ENCODE data around the gene DCC. TPM values are rescaled to one million over a fixed set of nuclear protein-coding genes. Genes with fewer than 3 reads are reported as not detected.
"Not testable (repeated sequence)": the region's sequence is repeated elsewhere in the genome, so short reads cannot be mapped to it uniquely, and the experiment has no call there.

The DCC gene
- total and polyA plus RNA-seq, 9 donors = under 0.01 to 0.77 (median 0.30) TPM; not detected in 3

GRCh38 chr18:52363861-52364260, 23.9 kb downstream of the DCC start:
- no peaks in the 10 kb centered on the region for H3K27me3 ChIP-seq
- 77 to 81% (median 78%) methylated on average over 1 of the region's 1 CpG for WGBS, 3 donors
- TF ChIP-seq POLR2A (IDR thresholded peaks at IDR 0.05) (no peak), EP300 (IDR thresholded peaks at IDR 0.05) (no peak)
- TF ChIP-seq, protein P1, sequence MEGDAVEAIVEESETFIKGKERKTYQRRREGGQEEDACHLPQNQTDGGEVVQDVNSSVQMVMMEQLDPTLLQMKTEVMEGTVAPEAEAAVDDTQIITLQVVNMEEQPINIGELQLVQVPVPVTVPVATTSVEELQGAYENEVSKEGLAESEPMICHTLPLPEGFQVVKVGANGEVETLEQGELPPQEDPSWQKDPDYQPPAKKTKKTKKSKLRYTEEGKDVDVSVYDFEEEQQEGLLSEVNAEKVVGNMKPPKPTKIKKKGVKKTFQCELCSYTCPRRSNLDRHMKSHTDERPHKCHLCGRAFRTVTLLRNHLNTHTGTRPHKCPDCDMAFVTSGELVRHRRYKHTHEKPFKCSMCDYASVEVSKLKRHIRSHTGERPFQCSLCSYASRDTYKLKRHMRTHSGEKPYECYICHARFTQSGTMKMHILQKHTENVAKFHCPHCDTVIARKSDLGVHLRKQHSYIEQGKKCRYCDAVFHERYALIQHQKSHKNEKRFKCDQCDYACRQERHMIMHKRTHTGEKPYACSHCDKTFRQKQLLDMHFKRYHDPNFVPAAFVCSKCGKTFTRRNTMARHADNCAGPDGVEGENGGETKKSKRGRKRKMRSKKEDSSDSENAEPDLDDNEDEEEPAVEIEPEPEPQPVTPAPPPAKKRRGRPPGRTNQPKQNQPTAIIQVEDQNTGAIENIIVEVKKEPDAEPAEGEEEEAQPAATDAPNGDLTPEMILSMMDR (IDR thresholded peaks at IDR 0.05) = no peak
- no peak overlapping the region for H3K4me3 ChIP-seq
- intact Hi-C loops (cut with DNase I) = no loop called here
- no peaks in the 10 kb centered on the region for H3K36me3 ChIP-seq
- DNase-seq = no peak
- H3K4me1 ChIP-seq (ENCODE audit: insufficient read depth) = no peaks in the 10 kb centered on the region
- no peaks in the 10 kb centered on the region for H3K9me3 ChIP-seq
- no peak overlapping the region for H3K27ac ChIP-seq

GRCh38 chr18:52366851-52367250, 26.9 kb downstream of the DCC start:
- H3K27ac ChIP-seq; H3K36me3 ChIP-seq; H3K9me3 ChIP-seq; DNase-seq; H3K27me3 ChIP-seq; intact Hi-C loops (cut with DNase I); H3K4me1 ChIP-seq (ENCODE audit: insufficient read depth); H3K4me3 ChIP-seq: not testable (repeated sequence)
- 82 to 96% (median 96%) methylated on average over 8 to 27 of the region's 27 CpGs for WGBS, 3 donors

GRCh38 chr18:52367953-52368742, 28.2 kb downstream of the DCC start:
- H3K4me1 ChIP-seq (ENCODE audit: insufficient read depth) = no peaks in the 10 kb centered on the region
- TF ChIP-seq, protein P1 (IDR thresholded peaks at IDR 0.05) = no peak
- no peak for TF ChIP-seq EP300 (IDR thresholded peaks at IDR 0.05)
- TF ChIP-seq POLR2A (IDR thresholded peaks at IDR 0.05) = no peak
- intact Hi-C loops (cut with DNase I) = no loop called here
- 59 to 67% (median 66%) methylated on average over 3 of the region's 3 CpGs for WGBS, 3 donors
- H3K36me3 ChIP-seq = no peaks in the 10 kb centered on the region
- DNase-seq = no peak
- H3K9me3 ChIP-seq = no peaks in the 10 kb centered on the region
- no peaks in the 10 kb centered on the region for H3K27me3 ChIP-seq
- H3K27ac ChIP-seq = no peak overlapping the region
- no peak overlapping the region for H3K4me3 ChIP-seq

DNA sequence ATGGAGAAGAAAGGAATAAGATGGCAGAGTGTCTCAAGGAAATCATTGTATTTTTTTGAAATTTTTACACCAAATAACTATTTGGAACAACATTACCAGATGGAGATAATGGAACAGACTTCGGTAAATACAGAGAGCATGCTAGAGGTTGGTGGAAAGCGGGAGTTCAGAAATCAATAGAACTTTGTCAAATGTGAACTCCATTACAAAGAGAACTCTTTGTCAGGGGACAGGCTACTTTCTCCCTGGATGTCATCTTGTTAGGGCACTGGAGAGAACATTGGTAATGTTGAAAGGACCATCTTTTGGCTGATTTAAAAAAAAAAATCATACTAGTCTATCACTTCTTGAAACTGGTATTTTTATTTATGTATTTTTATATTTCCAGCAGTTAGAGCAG, 30.8 kb downstream of the DCC start:
- H3K27ac ChIP-seq = no peak overlapping the region
- 87 to 95% (median 93%) methylated on average over 2 of the region's 2 CpGs for WGBS, 3 donors
- no peak for TF ChIP-seq POLR2A (IDR thresholded peaks at IDR 0.05)
- TF ChIP-seq, protein P1 (IDR thresholded peaks at IDR 0.05) = no peak
- no peak for TF ChIP-seq EP300 (IDR thresholded peaks at IDR 0.05)

DNA sequence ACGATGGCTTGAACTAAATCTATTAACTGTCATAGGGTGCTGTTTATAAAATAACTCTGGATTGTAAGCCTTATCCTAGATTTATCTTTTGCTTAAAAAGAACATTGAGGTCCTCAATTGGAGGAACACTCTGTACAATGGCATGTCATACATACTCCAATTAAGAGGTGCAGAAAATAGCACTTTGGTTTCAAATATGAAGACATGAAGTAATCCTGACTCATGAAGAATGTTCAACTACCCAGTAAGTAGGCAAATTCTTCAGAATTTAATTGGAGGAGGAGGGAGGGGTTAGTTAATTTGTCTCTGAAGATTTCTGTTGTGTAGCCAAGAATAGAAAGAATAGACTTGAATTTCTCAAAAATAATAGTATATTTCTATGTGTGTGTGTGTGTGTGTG, 36.1 kb downstream of the DCC start:
- Histone ChIP-seq H3K27ac (no peak overlapping the region), H3K27me3 (no peaks in the 10 kb centered on the region), H3K36me3 (no peaks in the 10 kb centered on the region), H3K9me3 (no peaks in the 10 kb centered on the region), H3K4me3 (no peak overlapping the region), H3K4me1 (ENCODE audit: insufficient read depth) (no peaks in the 10 kb centered on the region)
- no peak for DNase-seq
- WGBS, 3 donors = 30 to 42% (median 35%) methylated on average over 1 of the region's 1 CpG
- TF ChIP-seq, protein P1 (IDR thresholded peaks at IDR 0.05) = no peak
- TF ChIP-seq POLR2A (IDR thresholded peaks at IDR 0.05) (no peak), EP300 (IDR thresholded peaks at IDR 0.05) (no peak)
- intact Hi-C loops (cut with DNase I) = no loop called here

More for the DNA sequence above, 30.8 kb downstream of the DCC start:
- H3K4me1 ChIP-seq (ENCODE audit: insufficient read depth) = no peaks in the 10 kb centered on the region
- H3K27me3 ChIP-seq = no peaks in the 10 kb centered on the region
- no peak for DNase-seq
- intact Hi-C loops (cut with DNase I) = no loop called here
- no peaks in the 10 kb centered on the region for H3K9me3 ChIP-seq
- no peak overlapping the region for H3K4me3 ChIP-seq
- no peaks in the 10 kb centered on the region for H3K36me3 ChIP-seq
